Stimulated activated naive CD8-positive, alpha-beta T cell treated with anti-CD3 and anti-CD28 coated beads, Interleukin-15, Interleukin-2, amounts not matched to agents 100 U/mL and 50 U/mL, for 24 hours (primary cell): ENCODE data around the gene RALGAPA2.

ENCODE experiments used
- ATAC-seq: fragments of 150-1000 bp; cut with Tn5 transposase; one replicate; pipeline ENCODE4 v1.10.0; 2021
- DNase-seq: peaks from one replicate; pipeline ENCODE4 v3.0.0; 2021

Gene RALGAPA2

GRCh38 chr20:20712474-20713243, at the start of gene RALGAPA2:
TSS of gene RALGAPA2 (minus strand) at chr20:20712644. CDS start at chr20:20712480, 164 bp downstream.
- ATAC-seq (peak; percentile 99), DNase-seq (peak; percentile 96)

- no peak for DNase-seq
- ATAC-seq: no peak
These were observed 48.9 kb upstream of the RALGAPA2 start for GRCh38 chr20:20761301-20761700.

GRCh38 chr20:20759132-20759531, 46.7 kb upstream of the RALGAPA2 start:
- DNase-seq: no peak

DNA sequence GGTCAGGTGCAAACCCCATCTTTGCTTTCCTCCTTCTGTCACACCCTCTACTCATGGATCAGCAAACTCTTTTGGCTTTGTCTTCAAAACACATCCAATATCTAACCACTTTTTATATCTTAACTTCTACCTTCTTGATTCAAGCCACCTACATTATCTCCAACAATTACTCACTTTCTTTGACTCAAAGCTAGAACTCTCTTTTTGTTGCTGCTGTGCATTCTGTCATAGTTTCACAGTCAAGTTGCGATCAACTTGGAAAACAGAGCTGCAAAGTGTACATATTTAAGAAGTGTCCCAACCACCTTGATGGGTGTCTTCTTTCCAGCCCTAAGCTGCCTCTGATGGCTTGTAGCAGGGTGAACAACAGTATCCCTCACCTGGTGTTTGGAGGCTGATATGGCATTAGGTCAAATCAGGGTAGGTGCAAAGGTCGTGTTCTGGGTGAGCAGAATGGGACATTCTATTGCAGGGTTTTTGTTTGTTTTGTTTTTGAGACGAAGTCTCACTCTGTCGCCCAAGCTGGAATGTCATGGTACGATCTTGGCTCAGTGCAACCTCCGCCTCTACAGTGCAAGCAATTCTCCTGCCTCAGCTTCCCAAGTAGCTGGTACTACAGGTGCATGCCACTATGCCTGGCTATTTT, 43.4 kb upstream of the RALGAPA2 start:
- no peak for ATAC-seq
- no peak for DNase-seq

More at GRCh38 chr20:20759132-20759531, 46.7 kb upstream of the RALGAPA2 start:
- no peak for ATAC-seq

DNA sequence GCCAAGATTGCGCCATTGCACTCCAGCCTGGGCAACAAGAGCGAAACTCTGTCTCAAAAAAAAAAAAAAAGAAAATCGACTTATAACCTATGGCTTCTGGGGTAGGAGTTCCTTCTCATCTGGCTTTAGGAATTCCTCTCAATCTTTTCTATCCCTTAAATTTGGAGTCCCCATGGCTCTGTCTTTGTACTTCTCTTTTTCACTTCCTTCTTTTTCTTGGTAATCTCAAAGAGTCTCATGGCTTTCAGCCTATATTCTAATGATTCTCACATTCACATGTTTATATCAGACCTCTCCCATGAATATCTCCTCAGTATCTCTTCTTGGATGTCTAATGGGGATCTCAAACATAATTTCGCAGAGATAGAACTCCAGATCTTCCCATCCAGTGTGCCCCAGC, 42.8 kb upstream of the RALGAPA2 start:
- DNase-seq (no peak), ATAC-seq (no peak)

GRCh38 chr20:20754714-20755113, 42.3 kb upstream of the RALGAPA2 start:
- ATAC-seq: no peak
- DNase-seq: no peak

- ATAC-seq (no peak), DNase-seq (no peak)
These were observed 40.3 kb upstream of the RALGAPA2 start for GRCh38 chr20:20752712-20753111.

DNA sequence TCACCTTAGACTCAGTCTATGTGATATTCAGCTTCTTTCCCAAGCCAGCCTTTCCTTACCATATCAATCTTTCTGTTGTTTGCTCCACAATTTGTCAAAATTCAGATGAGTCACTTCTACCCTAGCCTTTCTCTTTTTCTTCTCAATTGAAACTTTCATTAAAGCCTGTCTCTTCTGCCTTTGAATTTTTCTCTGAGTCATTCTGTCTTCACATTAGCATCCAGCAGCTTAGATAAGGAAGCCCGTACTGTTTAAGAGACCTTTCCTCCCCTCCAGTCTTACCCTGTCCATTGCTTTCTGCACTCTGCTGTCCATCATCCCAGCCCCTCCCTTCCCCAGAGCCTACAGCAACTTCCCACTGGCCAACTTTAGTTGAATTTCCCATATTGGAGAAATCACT, 34.9 kb upstream of the RALGAPA2 start:
- DNase-seq: no peak
- ATAC-seq: no peak

GRCh38 chr20:20744170-20744725, 31.8 kb upstream of the RALGAPA2 start:
- DNase-seq (no peak), ATAC-seq (no peak)

DNA sequence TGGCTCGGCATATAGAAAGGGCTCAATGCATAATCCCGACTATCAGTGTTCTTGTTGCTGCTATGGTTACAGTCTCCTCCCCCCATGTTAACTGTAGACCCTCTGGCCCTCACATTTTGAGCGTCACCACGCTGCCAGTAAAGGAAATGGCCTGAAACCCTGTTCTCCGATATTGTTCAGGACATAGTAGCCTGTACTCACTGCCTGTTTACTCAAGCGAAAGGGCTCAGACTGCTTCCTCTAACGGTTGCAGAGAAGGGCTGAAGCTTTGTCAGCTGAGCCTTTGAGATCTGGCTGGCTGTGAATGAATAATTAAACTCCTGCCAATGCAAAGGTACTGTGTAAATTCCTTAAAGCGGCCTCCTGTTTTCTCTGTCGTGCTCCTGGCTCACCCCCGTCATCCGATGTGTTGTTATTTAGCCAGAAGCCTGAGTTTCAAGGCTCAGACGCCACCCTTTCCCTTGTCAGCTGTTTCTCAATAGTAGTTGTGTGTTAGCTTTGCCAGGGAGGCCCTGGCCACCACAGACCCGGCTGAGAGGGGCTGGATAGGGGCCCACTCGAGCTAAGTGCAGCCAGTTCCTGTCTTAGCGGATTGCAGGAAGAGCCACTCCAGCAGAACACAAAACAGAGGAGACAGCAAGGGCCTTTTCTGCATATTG, 31.2 kb upstream of the RALGAPA2 start:
- ATAC-seq (no peak), DNase-seq (no peak)

DNA sequence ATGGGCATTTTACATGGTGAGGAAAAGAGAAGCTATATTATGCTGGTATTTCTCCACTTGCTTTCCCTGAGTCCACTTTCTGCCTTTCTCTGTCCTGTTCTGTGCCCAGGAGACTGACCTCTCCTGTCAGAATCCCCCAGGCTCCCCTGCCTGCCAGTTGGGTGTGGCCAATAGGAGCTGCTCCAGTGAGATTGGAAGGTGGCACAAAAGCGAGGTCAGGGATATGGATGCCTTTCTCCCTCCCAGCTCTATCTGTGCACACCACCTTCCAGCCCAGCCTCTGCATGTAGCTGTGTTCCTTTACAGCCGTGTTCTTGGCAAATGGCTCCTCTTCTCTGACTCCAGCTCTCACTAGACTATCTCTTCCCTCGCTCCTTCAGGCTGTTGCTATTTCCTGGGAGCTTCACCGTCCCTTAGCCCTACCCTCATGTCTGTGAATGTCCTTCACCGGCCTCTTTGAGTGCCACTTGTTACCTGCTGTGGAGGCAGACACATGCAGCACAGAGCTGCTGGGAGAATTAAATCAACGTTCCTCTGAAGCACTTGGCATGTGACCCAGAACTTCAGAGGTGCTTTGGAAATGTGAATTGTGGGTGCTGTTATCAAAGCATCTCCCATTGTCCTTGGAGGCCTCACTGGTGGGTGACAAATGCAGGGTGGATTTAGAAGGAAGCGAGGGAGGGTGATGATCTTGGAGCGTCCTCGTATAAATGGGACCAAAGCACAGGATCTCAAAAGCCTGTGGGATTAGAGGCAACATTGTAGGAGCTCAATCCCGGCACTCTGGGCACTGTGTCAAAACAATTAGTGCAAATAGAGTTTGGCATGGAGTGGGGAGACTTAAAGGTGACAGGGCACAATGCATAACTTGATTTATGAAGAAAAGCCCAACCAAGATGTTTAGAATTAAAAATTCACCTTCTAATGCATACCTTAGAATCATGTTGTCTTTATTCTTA, 28.9 kb upstream of the RALGAPA2 start:
- ATAC-seq (no peak), DNase-seq (no peak)

- DNase-seq: no peak
- no peak for ATAC-seq
These were observed 28.1 kb upstream of the RALGAPA2 start for GRCh38 chr20:20740541-20740940.

DNA sequence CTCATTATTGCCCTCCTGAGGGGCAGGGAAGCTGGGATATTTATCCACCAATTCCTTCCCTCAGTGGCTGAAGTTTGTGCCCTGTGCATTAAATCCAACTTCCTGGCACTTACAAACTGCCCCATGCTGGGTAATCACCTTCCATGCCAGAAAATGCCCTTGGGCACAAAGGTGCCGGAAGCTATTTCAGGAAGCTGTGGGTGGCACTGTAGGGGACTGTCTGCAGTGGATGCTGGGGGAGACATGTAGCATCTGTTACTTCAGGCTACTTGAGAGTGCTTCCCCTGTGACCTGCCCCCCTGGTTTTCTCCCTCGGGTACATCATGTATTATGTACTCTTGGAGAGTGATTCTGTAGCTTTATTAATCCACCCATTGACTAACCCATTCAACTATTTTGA, 24.7 kb upstream of the RALGAPA2 start:
- ATAC-seq (no peak), DNase-seq (no peak)

- ATAC-seq: no peak
These were observed 23.9 kb upstream of the RALGAPA2 start for GRCh38 chr20:20736303-20736702.

GRCh38 chr20:20734475-20734948, 22.1 kb upstream of the RALGAPA2 start:
- ATAC-seq: peak; percentile 89
- peak; percentile 48 for DNase-seq

More at GRCh38 chr20:20736303-20736702, 23.9 kb upstream of the RALGAPA2 start:
- DNase-seq: no peak

GRCh38 chr20:20733943-20734342, 21.5 kb upstream of the RALGAPA2 start:
- peak; percentile 12 for ATAC-seq

DNA sequence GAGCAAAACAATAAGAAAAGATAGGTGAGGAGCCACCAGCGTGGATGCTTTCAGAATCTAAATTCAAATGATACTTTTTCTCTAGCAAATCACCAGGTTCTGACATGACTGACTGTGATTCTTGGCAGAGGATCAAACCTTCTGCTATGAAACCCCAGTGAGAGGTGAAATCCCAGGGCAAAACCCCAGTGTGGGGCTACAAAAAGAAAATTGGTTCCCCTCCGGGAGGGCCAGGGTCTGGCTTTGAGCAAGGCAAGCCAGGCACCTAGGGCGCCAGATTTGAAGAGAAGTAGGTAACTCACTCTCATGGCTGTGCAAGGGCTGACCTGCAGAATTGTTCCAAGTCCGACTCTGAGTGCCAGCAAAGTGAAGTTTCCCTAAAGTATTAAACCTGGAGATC, 20.2 kb upstream of the RALGAPA2 start:
- DNase-seq (no peak), ATAC-seq (no peak)

More at GRCh38 chr20:20733943-20734342, 21.5 kb upstream of the RALGAPA2 start:
- no peak for DNase-seq

DNA sequence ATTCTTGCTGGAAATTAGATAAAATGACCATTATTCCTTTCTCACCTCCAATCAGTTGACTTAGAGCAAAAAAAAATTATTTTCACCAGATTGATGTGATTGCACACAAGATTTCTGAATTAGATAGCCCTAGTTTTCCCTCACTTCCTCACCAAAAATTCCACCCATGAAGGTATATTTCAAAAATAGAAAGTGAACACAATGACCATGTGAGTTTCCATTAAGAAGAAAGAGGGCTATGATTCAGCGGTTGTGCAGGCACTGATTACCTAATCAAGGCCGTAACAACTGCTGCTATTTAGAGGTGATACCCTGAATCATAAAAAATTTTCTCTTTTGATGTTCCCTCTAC, 19.5 kb upstream of the RALGAPA2 start:
- DNase-seq (no peak), ATAC-seq (no peak)

DNA sequence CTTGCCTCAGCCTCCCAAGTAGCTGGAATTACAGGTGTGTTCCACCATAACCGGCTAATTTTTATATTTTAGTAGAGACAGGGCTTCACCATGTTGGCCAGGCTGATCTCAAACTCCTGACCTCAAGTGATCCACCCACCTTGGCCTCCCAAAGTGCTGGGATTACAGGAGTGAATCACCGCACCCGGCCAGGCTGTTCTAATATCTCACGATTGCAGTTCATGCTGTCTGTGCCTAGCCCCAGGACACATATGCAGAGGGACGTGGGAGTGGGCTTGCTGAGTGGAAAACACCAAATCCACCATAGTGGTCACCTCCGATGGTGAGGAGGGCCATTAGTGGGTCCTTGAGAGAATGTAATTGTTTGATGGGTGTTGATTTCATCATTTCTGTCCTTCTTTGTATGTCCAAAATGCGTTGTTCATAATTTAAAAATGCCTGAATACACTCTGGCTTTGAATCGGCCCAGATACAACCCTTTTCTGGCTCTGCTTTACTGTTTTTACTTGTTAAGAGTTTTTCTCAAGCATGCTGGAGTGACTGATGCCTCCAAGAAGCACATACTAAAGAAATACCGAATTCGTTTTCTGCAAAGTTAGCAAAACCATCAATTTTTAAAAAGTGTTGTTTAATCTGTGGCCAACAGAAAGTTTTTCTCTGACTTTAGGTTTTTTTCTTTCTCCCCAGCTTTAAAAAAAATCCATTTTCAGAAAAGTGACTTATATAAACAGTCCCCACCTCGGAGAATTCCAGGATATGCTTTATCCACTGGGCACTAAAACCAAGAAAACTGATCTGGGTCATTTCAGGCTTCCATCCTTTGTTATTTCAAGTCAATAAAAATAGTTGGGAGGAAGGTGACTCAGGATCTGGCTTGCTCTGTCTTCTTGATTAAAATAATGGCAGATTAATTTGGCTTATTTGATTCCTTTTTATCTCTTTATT, 18.8 kb upstream of the RALGAPA2 start:
- no peak for ATAC-seq
- DNase-seq: no peak

- ATAC-seq (no peak), DNase-seq (no peak)
These were observed 17.1 kb upstream of the RALGAPA2 start for GRCh38 chr20:20729563-20729962.
